Skin of body (tissue), 2 donors: ENCODE data around the gene ATP5PO. TPM values are rescaled to one million over a fixed set of nuclear protein-coding genes. Genes with fewer than 3 reads are reported as not detected.

ENCODE experiments used
- DNase-seq: peaks from one replicate; lab custom pipeline; 2025; lab: John Stamatoyannopoulos, UW
- total RNA-seq: library from RNA; depleted of rRNA; stranded (reverse); fragments of >200 nt; gene quantifications from one replicate; pipeline ENCODE4 v1.2.3, GENCODE V29; 2014

ATP5PO gene
- total RNA-seq, 1 donor from 2014 or later, result 159 TPM

GRCh38 chr21:33899199-33899598 is 16.4 kb downstream of the ATP5PO start:
- DNase-seq, result no peak

- no peak for DNase-seq
Observed at GRCh38 chr21:33898586-33898985, 17.0 kb downstream of the ATP5PO start.

GRCh38 chr21:33897739-33898138 is 17.9 kb downstream of the ATP5PO start:
- DNase-seq, result no peak

GRCh38 chr21:33897098-33897497 is 18.5 kb downstream of the ATP5PO start:
- DNase-seq, result no peak

- no peak for DNase-seq
Observed at GRCh38 chr21:33896691-33897090, 18.9 kb downstream of the ATP5PO start.

GRCh38 chr21:33895356-33895755 is 20.2 kb downstream of the ATP5PO start:
- DNase-seq, result no peak

- peak; percentile 85 for DNase-seq
Observed at GRCh38 chr21:33894736-33895288, 20.8 kb downstream of the ATP5PO start.

- DNase-seq, result no peak
Observed at GRCh38 chr21:33893917-33894316, 21.7 kb downstream of the ATP5PO start.

GRCh38 chr21:33892853-33893252 is 22.8 kb downstream of the ATP5PO start:
- no peak for DNase-seq

- no peak for DNase-seq
Observed at GRCh38 chr21:33890187-33890586, 25.4 kb downstream of the ATP5PO start.

- no peak for DNase-seq
Observed at GRCh38 chr21:33886321-33886720, 29.3 kb downstream of the ATP5PO start.

GRCh38 chr21:33885172-33885514 is 30.5 kb downstream of the ATP5PO start:
- no peak for DNase-seq

GRCh38 chr21:33884376-33885171 is 31.0 kb downstream of the ATP5PO start:
- peak; percentile 71 for DNase-seq

- DNase-seq, result no peak
Observed at GRCh38 chr21:33883118-33883517, 32.5 kb downstream of the ATP5PO start.

GRCh38 chr21:33881689-33882440 is 33.7 kb downstream of the ATP5PO start:
- no peak for DNase-seq

- no peak for DNase-seq
Observed at GRCh38 chr21:33880626-33881025, 35.0 kb downstream of the ATP5PO start.

GRCh38 chr21:33878824-33879223 is 36.8 kb downstream of the ATP5PO start:
- DNase-seq, result no peak

GRCh38 chr21:33875026-33875695 is 40.4 kb downstream of the ATP5PO start:
- DNase-seq, result no peak

GRCh38 chr21:33874161-33874560 is 41.4 kb downstream of the ATP5PO start:
- DNase-seq, result no peak

GRCh38 chr21:33872881-33873515 is 42.6 kb downstream of the ATP5PO start:
- DNase-seq, result peak; percentile 40

- DNase-seq, result no peak
Observed at GRCh38 chr21:33871171-33871570, 44.4 kb downstream of the ATP5PO start.

GRCh38 chr21:33870768-33871167 is 44.8 kb downstream of the ATP5PO start:
- no peak for DNase-seq
